Heart right ventricle (tissue), 16 donors: ENCODE measurements around the gene MYH4. TPM values are rescaled to one million over a fixed set of nuclear protein-coding genes. Genes with fewer than 3 reads are reported as not detected.

Experiments used
- ATAC-seq, 8 donors: fragments of 200-7000 bp; cut with Tn5 transposase; one replicate each; pipeline ENCODE4 v1.9.1; 2020; ENCODE audit warnings: mild to moderate bottlenecking in 8 of 8, moderate library complexity in 8 of 8, moderate number of reproducible peaks in 1 of 8
- DNase-seq, 2 donors: peaks; one replicate each; pipeline ENCODE4 v3.0.0-alpha.2; 2020
- H3K27ac ChIP-seq, 10 donors: fragments of 200-600 bp; sonication (generic) in 2 of 10; one replicate each; pipeline versions ENCODE4 v1.5.0 to v1.8.0; 2020 to 2022; ENCODE audit warnings: mild to moderate bottlenecking in 3 of 10
- H3K27me3 ChIP-seq, 7 donors: fragments of 200-600 bp; one replicate each; pipeline ENCODE4 v1.8.0; 2021 to 2022; ENCODE audit warnings: mild to moderate bottlenecking in 2 of 7
- H3K36me3 ChIP-seq, 9 donors: fragments of 200-600 bp; sonication (generic) in 1 of 9; one replicate each; pipeline versions ENCODE4 v1.5.0 to v1.8.0; 2020 to 2022; ENCODE audit warnings: mild to moderate bottlenecking in 2 of 9
- H3K4me1 ChIP-seq, 9 donors: fragments of 200-600 bp; sonication (generic) in 1 of 9; one replicate each; pipeline versions ENCODE4 v1.5.0 to v1.8.0; 2020 to 2022; ENCODE audit warnings: mild to moderate bottlenecking in 4 of 9
- H3K4me3 ChIP-seq, 10 donors: fragments of 200-600 bp; sonication (generic) in 2 of 10; one replicate each; pipeline versions ENCODE4 v1.5.0 to v1.8.0; 2020 to 2022; ENCODE audit warnings: mild to moderate bottlenecking in 7 of 10, moderate library complexity in 2 of 10
- H3K9me3 ChIP-seq, 11 donors: fragments of 200-600 bp in 10 of 11; sonication (generic) in 2 of 11; one replicate each; pipeline versions ENCODE4 v1.5.0 to v1.8.0; 2013 to 2022; ENCODE audit warnings: mild to moderate bottlenecking in 2 of 11, control low read depth in 1 of 11, moderate library complexity in 1 of 11
- CTCF ChIP-seq, 9 donors: fragments of 200-600 bp; sonication (generic) in 2 of 9; IDR thresholded peaks; one replicate each; pipeline versions ENCODE4 v1.5.0 to v1.8.0; 2021 to 2022; ENCODE audit warnings: antibody characterized with exemption in 9 of 9, mild to moderate bottlenecking in 5 of 9, moderate library complexity in 1 of 9
- WGBS, 2 donors: extraction: QIAGEN DNeasy Blood & Tissue Kit; methylation state at CpG; one replicate each; pipeline ENCODE4 v1.1.7; 2013; ENCODE audit warnings: inconsistent platforms in 1 of 2; 5-methylcytosine and 5-hydroxymethylcytosine counted together
- intact Hi-C, 10 donors: fragments of 100-400 bp; cut with DNase I; formaldehyde crosslinking; loops; one replicate each; pipeline versions ENCODE4 v1.11.1 to v1.14.2; 2022
- polyA plus RNA-seq, 2 donors: library from polyadenylated mRNA; stranded (reverse); fragments of 200-250 nt; gene quantifications; one replicate each; pipeline ENCODE4 v1.2.3, GENCODE V29; 2013
- total RNA-seq, 10 donors: library from RNA; stranded (reverse); fragmentation: NEBNext Ultra II Directional in 3 of 10; extraction: Animal tissue kit (Norgen Biotek cat#: 25700) in 3 of 10; gene quantifications; one replicate each; pipeline versions ENCODE4 v1.2.1 to v1.2.4, GENCODE V29; 2021 to 2023
- donor health status: Arrhythmogenic right ventricular cardiomyopathy.
- donor health status: ischemic (EF 13 %, LVEDD 7.1; RV severe dilation, severe dysfunction).
- donor health status: healthy with polysubstance abuse.
- donor health status: DM: no; HTN: yes; CAD: no.
- donor health status: DM: no; HTN: no; CAD: no.
- donor health status: ischemic (EF 25% LVEDD 6.9; RV normal size, moderate dysfunction).
- donor health status: ischemic (EF 25% LVEDD 5.7; RV mildly dilated, moderate dysfunction).
- donor health status: healthy.
- donor health status: DM: yes; HTN: yes; CAD: no.
- donor health status: Ischemic cardiomyopathy.
- donor health status: ischemic (EF 35%, LVEDD 5.7; RV mildly dilated, moderate dysfunction).
- donor health status: nonischemic (EF 11% LVEDD 7.7; RV severe dilation, severe dysfunction).
- donor health status: DM: yes; HTN: yes; CAD: no.
- donor health status: PGD.
- donor health status: ischemic (EF 29% LVEDD 5.4; RV normal size, mild dysfunction).
- donor health status: nonischemic (EF 23%, LVEDD 6.1; RV moderate dilation, normal function).

Gene MYH4
- total and polyA plus RNA-seq, 12 donors = not detected

GRCh38 chr17:10428781-10429180 is 40.6 kb downstream of the MYH4 start:
- ATAC-seq = no peak
- Histone ChIP-seq H3K4me1 (no peaks in the 10 kb centered on the region), H3K27me3 (no peaks in the 10 kb centered on the region), H3K9me3 (peaks cover 0 to 21% (median 0%) of the 10 kb centered on the region in 11 donors), H3K36me3 (no peaks in the 10 kb centered on the region), H3K27ac (no peak overlapping the region), H3K4me3 (no peak overlapping the region)
- DNase-seq = no peak
- no peak for TF ChIP-seq CTCF (IDR thresholded peaks at IDR 0.05)
- intact Hi-C loops = no loop called here
- 85 to 86% methylated on average over 2 of the region's 2 CpGs for WGBS, 2 donors

DNA sequence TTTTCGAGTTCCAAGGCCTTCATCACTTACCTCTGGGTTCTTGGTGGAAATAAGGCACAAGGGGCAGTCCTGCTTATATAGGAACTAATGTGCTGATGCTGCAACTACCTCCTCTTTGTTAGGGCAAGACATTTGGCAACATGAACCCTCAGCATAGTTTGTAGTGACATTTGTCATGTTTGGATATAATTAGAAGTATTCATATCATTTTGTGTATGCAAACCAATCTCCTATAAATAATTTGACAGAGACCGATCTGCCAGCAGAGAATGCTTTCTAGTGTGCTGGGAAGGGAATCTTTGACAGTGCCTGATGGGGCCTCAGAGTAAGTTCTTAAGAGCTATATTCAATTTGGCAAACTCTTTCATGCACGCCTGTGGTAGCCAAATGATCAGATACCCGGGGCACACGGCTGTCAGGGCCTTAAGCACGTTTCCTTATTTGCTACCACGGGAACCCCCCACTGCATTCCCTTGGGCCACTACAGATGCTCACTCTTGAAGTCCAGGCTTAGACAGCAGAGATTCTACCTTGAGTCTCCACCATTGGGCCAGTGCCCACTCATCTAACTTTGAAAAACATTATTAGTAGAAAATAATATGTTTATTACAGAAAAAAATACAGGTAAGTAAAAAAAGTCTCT is 47.3 kb downstream of the MYH4 start, which contains the start of gene MYH8:
MYH8 (minus strand) TSS at position 51 of the 643 bp plus-strand sequence. CDS start 1,723 bp downstream, outside the sequence.
- ATAC-seq (no peak), DNase-seq (no peak)
- Histone ChIP-seq H3K4me1 (no peaks in the 10 kb centered on the region), H3K27ac (no peak within 1 kb of the TSS), H3K4me3 (no peak within 1 kb of the TSS), H3K27me3 (no peaks in the 10 kb centered on the region), H3K36me3 (no peaks in the 10 kb centered on the region), H3K9me3 (no peaks in the 10 kb centered on the region)
- intact Hi-C loops = no loop called here
- 59 to 62% methylated on average over 7 of the region's 7 CpGs for WGBS, 2 donors
- no peak for TF ChIP-seq CTCF (IDR thresholded peaks at IDR 0.05)

- no peak for TF ChIP-seq CTCF (IDR thresholded peaks at IDR 0.05)
- intact Hi-C loops = no loop called here
- no peak for ATAC-seq
- Histone ChIP-seq H3K9me3 (no peaks in the 10 kb centered on the region), H3K4me3 (no peak overlapping the region), H3K4me1 (no peaks in the 10 kb centered on the region), H3K27me3 (no peaks in the 10 kb centered on the region), H3K27ac (no peak overlapping the region), H3K36me3 (no peaks in the 10 kb centered on the region)
- no peak for DNase-seq
- 65 to 67% methylated on average over 2 of the region's 2 CpGs for WGBS, 2 donors
Measured at GRCh38 chr17:10421211-10421610, 48.1 kb downstream of the MYH4 start.

GRCh38 chr17:10420811-10421210 is 48.5 kb downstream of the MYH4 start:
- intact Hi-C loops = no loop called here
- WGBS, 2 donors = 71 to 84% methylated on average over 2 of the region's 2 CpGs
- TF ChIP-seq CTCF (IDR thresholded peaks at IDR 0.05) = no peak
- Histone ChIP-seq H3K27me3 (no peaks in the 10 kb centered on the region), H3K4me1 (no peaks in the 10 kb centered on the region), H3K9me3 (no peaks in the 10 kb centered on the region), H3K27ac (no peak overlapping the region), H3K36me3 (no peaks in the 10 kb centered on the region), H3K4me3 (no peak overlapping the region)
- DNase-seq (no peak), ATAC-seq (no peak)
